Activated naive CD4-positive, alpha-beta T cell treated with anti-CD3 and anti-CD28 coated beads for 36 hours (primary cell): ENCODE measurements around the gene CRYBG1. TPM values are rescaled to one million over a fixed set of nuclear protein-coding genes. Genes with fewer than 3 reads are reported as not detected.

Experiments
- CTCF ChIA-PET: fragments of 350-600 bp; sonication (Branson Sonifier 250); formaldehyde crosslinking; loops from one replicate; lab custom pipeline; 2021; ENCODE audit warnings: antibody characterized with exemption; lab: Charles Lee
- DNase-seq: peaks from one replicate; pipeline ENCODE4 v3.0.0-alpha.2; 2020
- H3K27ac Mint-ChIP-seq: one replicate; pipeline ENCODE4 v1.8.0; 2021; ENCODE audit warnings: mild to moderate bottlenecking, mixed read lengths
- H3K27me3 Mint-ChIP-seq: one replicate; pipeline ENCODE4 v1.8.0; 2021; ENCODE audit warnings: low read depth, mixed read lengths
- H3K36me3 Mint-ChIP-seq: one replicate; pipeline ENCODE4 v1.8.0; 2021; ENCODE audit warnings: low read depth, mixed read lengths
- H3K4me1 Mint-ChIP-seq: one replicate; pipeline ENCODE4 v1.8.0; 2021; ENCODE audit warnings: low read depth, mixed read lengths
- H3K4me3 Mint-ChIP-seq: one replicate; pipeline ENCODE4 v1.8.0; 2021; ENCODE audit warnings: mild to moderate bottlenecking, moderate library complexity, mixed read lengths
- H3K9me3 Mint-ChIP-seq: one replicate; pipeline ENCODE4 v1.8.0; 2021; ENCODE audit warnings: mixed read lengths
- intact Hi-C: fragments of 100-400 bp; cut with micrococcal nuclease; formaldehyde crosslinking; loops from one replicate; pipeline ENCODE4 v1.15.1; 2023
- total RNA-seq, 2 experiments: library from RNA; stranded (reverse); gene quantifications; one replicate each; pipeline ENCODE4 v1.2.3, GENCODE V29; 2021

CRYBG1 gene
- total RNA-seq, 2 experiments from 2014 or later = 12.9 to 13.0 TPM

- Mint-ChIP-seq H3K27ac (no peak overlapping the region), H3K36me3 (no peaks in the 10 kb centered on the region), H3K4me3 (no peak overlapping the region), H3K27me3 (peaks cover 6% of the 10 kb centered on the region), H3K4me1 (peaks cover 2% of the 10 kb centered on the region), H3K9me3 (no peaks in the 10 kb centered on the region)
- peak; percentile 68 for DNase-seq
- CTCF ChIA-PET = interaction anchor here (0.6 to 2.5 kb wide), 28 partner anchors 8 to 908 kb away, joined by 3 to 22 read pairs (median 4); partner anchors contain the start of genes ATG5 and CRYBG1
- intact Hi-C loops = loop anchor here (1.0 to 2.0 kb wide), 6 partner anchors 21 to 659 kb away; partner anchors contain the start of gene CRYBG1
Measured at GRCh38 chr6:106339334-106340029, 21.0 kb upstream of the CRYBG1 start.

GRCh38 chr6:106347219-106347618 lies 13.3 kb upstream of the CRYBG1 start:
- H3K27ac Mint-ChIP-seq = no peak overlapping the region

DNA sequence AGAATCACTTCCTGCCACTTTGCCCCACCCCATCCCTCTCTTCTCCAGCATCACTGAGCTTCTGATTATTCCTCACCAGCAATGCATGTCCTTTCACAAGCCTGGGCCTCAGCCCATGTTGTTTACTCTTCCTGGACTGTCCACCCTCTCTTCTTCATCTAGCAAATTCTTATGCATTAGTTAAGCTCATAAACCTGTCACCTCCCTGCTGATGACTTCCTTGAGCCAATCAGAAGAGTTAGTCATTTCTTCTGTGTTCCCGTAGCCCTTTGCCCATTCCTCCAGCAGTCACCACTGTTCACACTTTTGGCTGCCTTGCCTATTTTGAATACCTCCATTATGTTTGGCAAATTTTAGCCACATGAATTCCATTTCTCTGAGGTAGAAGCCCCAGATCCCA lies 4.1 kb upstream of the CRYBG1 start:
- no peak overlapping the region for H3K27ac Mint-ChIP-seq
- intact Hi-C loops = no loop called here
- H3K4me1 Mint-ChIP-seq = peaks cover 9% of the 10 kb centered on the region
- H3K27me3 Mint-ChIP-seq = peaks cover 45% of the 10 kb centered on the region
- H3K9me3 Mint-ChIP-seq = peaks cover 3% of the 10 kb centered on the region
- DNase-seq = no peak
- H3K4me3 Mint-ChIP-seq = no peak overlapping the region
- H3K36me3 Mint-ChIP-seq = no peaks in the 10 kb centered on the region
- CTCF ChIA-PET = interaction anchor here (0.6 to 2.6 kb wide), 3 partner anchors 17 to 210 kb away, joined by 3 to 10 read pairs (median 5); no protein-coding TSS in a partner anchor

More at GRCh38 chr6:106347219-106347618, 13.3 kb upstream of the CRYBG1 start:
- no peaks in the 10 kb centered on the region for H3K4me1 Mint-ChIP-seq
- H3K4me3 Mint-ChIP-seq = no peak overlapping the region
- no peak for DNase-seq
- H3K27me3 Mint-ChIP-seq = peaks cover 5% of the 10 kb centered on the region
- intact Hi-C loops = no loop called here
- H3K9me3 Mint-ChIP-seq = no peaks in the 10 kb centered on the region
- no peaks in the 10 kb centered on the region for H3K36me3 Mint-ChIP-seq
- CTCF ChIA-PET = interaction anchor here (0.7 to 1.3 kb wide), 5 partner anchors 8 to 72 kb away, joined by 3 to 8 read pairs (median 3); partner anchors contain the start of gene CRYBG1

- CTCF ChIA-PET = interaction anchor here (0.7 to 3.4 kb wide), 7 partner anchors 10 to 207 kb away, joined by 3 to 21 read pairs (median 3); no protein-coding TSS in a partner anchor
- H3K4me3 Mint-ChIP-seq = peak overlapping the region; percentile 55
- H3K27ac Mint-ChIP-seq = no peak overlapping the region
- peaks cover 9% of the 10 kb centered on the region for H3K4me1 Mint-ChIP-seq
- H3K9me3 Mint-ChIP-seq = no peaks in the 10 kb centered on the region
- H3K27me3 Mint-ChIP-seq = peaks cover 42% of the 10 kb centered on the region
- intact Hi-C loops = loop anchor here (1.0 to 10.0 kb wide), 5 partner anchors 21 to 615 kb away; partner anchors contain the start of gene CD24
- no peaks in the 10 kb centered on the region for H3K36me3 Mint-ChIP-seq
- DNase-seq = no peak
Measured at GRCh38 chr6:106359959-106360409, 533 bp upstream of the CRYBG1 start.

DNA sequence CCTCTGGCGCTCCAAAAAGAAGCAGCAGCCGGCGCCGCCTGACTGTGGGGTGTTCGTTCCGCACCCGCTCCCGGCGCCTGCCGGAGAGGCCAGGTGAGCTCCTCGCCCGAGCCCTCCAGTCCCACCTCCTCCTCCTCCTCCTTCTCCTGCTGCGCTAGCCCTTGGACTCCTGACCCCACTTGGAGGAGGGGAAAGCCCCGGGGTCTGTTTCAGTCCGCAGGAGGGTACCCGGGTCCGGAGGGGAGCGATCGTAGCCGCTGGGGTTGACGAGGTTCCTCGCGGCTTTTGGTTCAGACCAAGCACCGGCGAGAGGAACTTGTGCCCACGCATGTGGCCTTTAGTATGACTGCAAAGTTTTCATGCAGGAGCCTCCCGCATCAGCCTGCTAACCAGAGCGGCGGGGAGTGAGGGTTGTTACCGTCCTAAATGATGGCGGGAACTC lies 493 bp downstream of the CRYBG1 start:
- peak overlapping the region; percentile 71 for H3K4me3 Mint-ChIP-seq
- peak; percentile 43 for DNase-seq
- no peak overlapping the region for H3K27ac Mint-ChIP-seq
- CTCF ChIA-PET = interaction anchor here (0.6 to 3.4 kb wide), 15 partner anchors 9 to 829 kb away, joined by 3 to 21 read pairs (median 3); no protein-coding TSS in a partner anchor
- intact Hi-C loops = loop anchor here (1.0 to 10.0 kb wide), 5 partner anchors 22 to 614 kb away; partner anchors contain the start of gene CD24
- H3K9me3 Mint-ChIP-seq = no peaks in the 10 kb centered on the region
- H3K4me1 Mint-ChIP-seq = peaks cover 9% of the 10 kb centered on the region
- no peaks in the 10 kb centered on the region for H3K36me3 Mint-ChIP-seq
- H3K27me3 Mint-ChIP-seq = peaks cover 35% of the 10 kb centered on the region

- no peak for DNase-seq
- no peak overlapping the region for H3K27ac Mint-ChIP-seq
- intact Hi-C loops = loop anchor here (10.0 kb wide), 1 partner anchor 611 kb away; the partner anchor contains the start of gene CD24
- no peaks in the 10 kb centered on the region for H3K9me3 Mint-ChIP-seq
- H3K4me1 Mint-ChIP-seq = peaks cover 9% of the 10 kb centered on the region
- no peak overlapping the region for H3K4me3 Mint-ChIP-seq
- CTCF ChIA-PET = interaction anchor here (1.2 to 1.3 kb wide), 2 partner anchors 24 to 61 kb away, joined by 3 to 4 read pairs; no protein-coding TSS in a partner anchor
- no peaks in the 10 kb centered on the region for H3K36me3 Mint-ChIP-seq
- peaks cover 22% of the 10 kb centered on the region for H3K27me3 Mint-ChIP-seq
Measured at GRCh38 chr6:106363401-106364138, 3.1 kb downstream of the CRYBG1 start.

DNA sequence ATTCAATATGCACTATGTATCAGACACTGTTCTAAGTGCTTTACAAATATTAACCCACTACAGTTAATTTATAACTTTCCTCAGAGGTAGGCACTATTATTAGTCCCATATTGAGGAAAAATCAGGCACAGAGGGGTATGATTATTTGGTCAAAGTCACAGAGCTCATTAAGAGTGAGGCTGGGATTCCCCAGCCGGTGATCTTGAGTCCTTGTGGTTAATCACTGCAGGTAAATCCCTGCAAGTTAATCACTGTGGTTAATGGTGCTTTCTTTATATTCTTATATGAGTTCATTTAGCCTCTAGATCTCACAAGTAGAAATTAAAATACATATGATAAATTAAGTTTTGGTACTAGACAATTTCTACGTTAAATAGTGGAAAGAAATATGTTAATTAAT lies 9.2 kb downstream of the CRYBG1 start:
- H3K27ac Mint-ChIP-seq = no peak overlapping the region
- no peak overlapping the region for H3K4me3 Mint-ChIP-seq
- peaks cover 8% of the 10 kb centered on the region for H3K4me1 Mint-ChIP-seq

GRCh38 chr6:106370639-106371038 lies 10.1 kb downstream of the CRYBG1 start:
- peaks cover 8% of the 10 kb centered on the region for H3K4me1 Mint-ChIP-seq
- CTCF ChIA-PET = interaction anchor here (1.0 to 4.0 kb wide), 3 partner anchors 10 to 140 kb away, joined by 3 to 21 read pairs (median 3); partner anchors contain the start of gene CRYBG1
- no peaks in the 10 kb centered on the region for H3K9me3 Mint-ChIP-seq
- no peak overlapping the region for H3K4me3 Mint-ChIP-seq
- no peaks in the 10 kb centered on the region for H3K36me3 Mint-ChIP-seq
- no peak for DNase-seq
- H3K27ac Mint-ChIP-seq = no peak overlapping the region
- H3K27me3 Mint-ChIP-seq = no peaks in the 10 kb centered on the region
- intact Hi-C loops = no loop called here

More for the DNA sequence above, 9.2 kb downstream of the CRYBG1 start:
- H3K9me3 Mint-ChIP-seq = no peaks in the 10 kb centered on the region
- DNase-seq = no peak
- intact Hi-C loops = loop anchor here (10.0 kb wide), 1 partner anchor 605 kb away; the partner anchor contains the start of gene CD24
- no peaks in the 10 kb centered on the region for H3K36me3 Mint-ChIP-seq
- no peaks in the 10 kb centered on the region for H3K27me3 Mint-ChIP-seq
- CTCF ChIA-PET = interaction anchor here (1.0 to 4.0 kb wide), 4 partner anchors 9 to 141 kb away, joined by 3 to 21 read pairs (median 4); partner anchors contain the start of gene CRYBG1

GRCh38 chr6:106372838-106373501 lies 12.5 kb downstream of the CRYBG1 start:
- no peaks in the 10 kb centered on the region for H3K36me3 Mint-ChIP-seq
- CTCF ChIA-PET = interaction anchor here (0.5 to 1.0 kb wide), 2 partner anchors 12 to 161 kb away, joined by 3 read pairs; partner anchors contain the start of gene CRYBG1
- no peak overlapping the region for H3K4me3 Mint-ChIP-seq
- H3K27ac Mint-ChIP-seq = no peak overlapping the region
- no peaks in the 10 kb centered on the region for H3K9me3 Mint-ChIP-seq
- H3K4me1 Mint-ChIP-seq = peaks cover 8% of the 10 kb centered on the region
- no peak for DNase-seq
- peaks cover 7% of the 10 kb centered on the region for H3K27me3 Mint-ChIP-seq
- intact Hi-C loops = no loop called here

DNA sequence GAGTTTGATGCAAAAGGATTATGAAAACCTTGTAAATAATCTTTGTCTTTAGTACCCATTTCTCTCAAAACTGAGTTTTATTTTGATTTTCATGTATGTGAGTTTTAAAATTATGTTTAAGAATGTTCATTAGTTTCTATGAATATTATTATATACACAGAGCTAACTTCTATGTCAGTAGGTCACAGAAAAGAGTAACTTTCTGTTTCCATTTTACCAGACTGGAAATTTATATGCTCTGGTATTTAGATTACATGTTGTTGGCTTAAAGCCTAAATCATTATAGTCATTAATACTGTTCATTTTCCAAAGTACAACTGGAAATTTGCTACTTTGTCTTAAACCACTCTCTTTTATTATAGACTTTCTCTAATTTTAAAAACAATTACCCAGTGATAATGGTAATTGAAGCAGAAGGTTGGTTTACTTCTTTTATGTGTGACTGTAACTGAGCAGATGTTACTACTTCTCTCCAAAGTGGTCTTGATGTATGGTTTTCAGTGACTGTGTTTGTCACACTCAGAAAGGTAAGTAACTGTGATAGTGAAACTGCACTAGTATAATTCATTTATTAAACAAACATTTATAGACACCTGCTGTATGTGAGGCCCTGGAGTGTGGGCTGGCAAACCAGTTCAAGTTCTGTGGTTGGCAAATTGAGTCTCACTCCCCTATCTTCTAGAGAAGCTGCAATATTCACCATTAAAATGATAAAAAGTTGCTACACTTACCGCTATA lies 13.2 kb downstream of the CRYBG1 start:
- DNase-seq = no peak
- intact Hi-C loops = no loop called here
- no peak overlapping the region for H3K27ac Mint-ChIP-seq
- peaks cover 7% of the 10 kb centered on the region for H3K27me3 Mint-ChIP-seq
- H3K36me3 Mint-ChIP-seq = no peaks in the 10 kb centered on the region
- no peak overlapping the region for H3K4me3 Mint-ChIP-seq
- H3K9me3 Mint-ChIP-seq = no peaks in the 10 kb centered on the region
- CTCF ChIA-PET = interaction anchor here (1.0 kb wide), 1 partner anchor 13 kb away, joined by 3 read pairs; the partner anchor contains the start of gene CRYBG1
- peaks cover 8% of the 10 kb centered on the region for H3K4me1 Mint-ChIP-seq
